ENCODE results near the gene ZNF23. TPM values are rescaled to one million over a fixed set of nuclear protein-coding genes. Genes with fewer than 3 reads are reported as not detected.
"Not testable (repeated sequence)": the region's sequence is repeated elsewhere in the genome, so short reads cannot be mapped to it uniquely, and the experiment has no call there.

Gene ZNF23
- total RNA-seq (10 to 100 TPM in 1 of 9 donors, 1 to 10 TPM in 8; 1.7 to 10.4 (median 7.0) TPM), polyA plus RNA-seq (10 to 100 TPM; 11.0 to 34.2 (median 16.6) TPM)
- long read RNA-seq, donor 1, full-length matches to known transcripts, result 4 of 4 reads
- long read RNA-seq, donor 1, partial matches to known transcripts, result 0 of 4 reads
- long read RNA-seq, donor 1, other reads (novel, unspliced or antisense), result 0 of 4 reads
- long read RNA-seq, donor 2, full-length matches to known transcripts, result 4 of 4 reads
- long read RNA-seq, donor 2, partial matches to known transcripts, result 0 of 4 reads
- long read RNA-seq, donor 2, other reads (novel, unspliced or antisense), result 0 of 4 reads
- long read RNA-seq, donor 3, full-length matches to known transcripts, result 2 of 2 reads
- long read RNA-seq, donor 3, partial matches to known transcripts, result 0 of 2 reads
- long read RNA-seq, donor 3, other reads (novel, unspliced or antisense), result 0 of 2 reads
- long read RNA-seq, donor 4, full-length matches to known transcripts, result 1 of 1 reads
- long read RNA-seq, donor 4, partial matches to known transcripts, result 0 of 1 reads
- long read RNA-seq, donor 4, other reads (novel, unspliced or antisense), result 0 of 1 reads
- long read RNA-seq, donor 5, partial matches to known transcripts, result 0 of 7 reads
- long read RNA-seq, donor 5, other reads (novel, unspliced or antisense), result 7 of 7 reads
- long read RNA-seq, donor 6, partial matches to known transcripts, result 0 of 1 reads
- long read RNA-seq, donor 6, other reads (novel, unspliced or antisense), result 1 of 1 reads
- long read RNA-seq, donor 7, full-length matches to known transcripts, result 3 of 3 reads
- long read RNA-seq, donor 7, partial matches to known transcripts, result 0 of 3 reads
- long read RNA-seq, donor 7, other reads (novel, unspliced or antisense), result 0 of 3 reads
- long read RNA-seq, donor 8, full-length matches to known transcripts, result 4 of 4 reads
- long read RNA-seq, donor 8, partial matches to known transcripts, result 0 of 4 reads
- long read RNA-seq, donor 8, other reads (novel, unspliced or antisense), result 0 of 4 reads
- long read RNA-seq, donor 9, full-length matches to known transcripts, result 4 of 4 reads
- long read RNA-seq, donor 9, partial matches to known transcripts, result 0 of 4 reads
- long read RNA-seq, donor 9, other reads (novel, unspliced or antisense), result 0 of 4 reads
- long read RNA-seq, donor 10, full-length matches to known transcripts, result 4 of 4 reads
- long read RNA-seq, donor 10, partial matches to known transcripts, result 0 of 4 reads
- long read RNA-seq, donor 10, other reads (novel, unspliced or antisense), result 0 of 4 reads

DNA sequence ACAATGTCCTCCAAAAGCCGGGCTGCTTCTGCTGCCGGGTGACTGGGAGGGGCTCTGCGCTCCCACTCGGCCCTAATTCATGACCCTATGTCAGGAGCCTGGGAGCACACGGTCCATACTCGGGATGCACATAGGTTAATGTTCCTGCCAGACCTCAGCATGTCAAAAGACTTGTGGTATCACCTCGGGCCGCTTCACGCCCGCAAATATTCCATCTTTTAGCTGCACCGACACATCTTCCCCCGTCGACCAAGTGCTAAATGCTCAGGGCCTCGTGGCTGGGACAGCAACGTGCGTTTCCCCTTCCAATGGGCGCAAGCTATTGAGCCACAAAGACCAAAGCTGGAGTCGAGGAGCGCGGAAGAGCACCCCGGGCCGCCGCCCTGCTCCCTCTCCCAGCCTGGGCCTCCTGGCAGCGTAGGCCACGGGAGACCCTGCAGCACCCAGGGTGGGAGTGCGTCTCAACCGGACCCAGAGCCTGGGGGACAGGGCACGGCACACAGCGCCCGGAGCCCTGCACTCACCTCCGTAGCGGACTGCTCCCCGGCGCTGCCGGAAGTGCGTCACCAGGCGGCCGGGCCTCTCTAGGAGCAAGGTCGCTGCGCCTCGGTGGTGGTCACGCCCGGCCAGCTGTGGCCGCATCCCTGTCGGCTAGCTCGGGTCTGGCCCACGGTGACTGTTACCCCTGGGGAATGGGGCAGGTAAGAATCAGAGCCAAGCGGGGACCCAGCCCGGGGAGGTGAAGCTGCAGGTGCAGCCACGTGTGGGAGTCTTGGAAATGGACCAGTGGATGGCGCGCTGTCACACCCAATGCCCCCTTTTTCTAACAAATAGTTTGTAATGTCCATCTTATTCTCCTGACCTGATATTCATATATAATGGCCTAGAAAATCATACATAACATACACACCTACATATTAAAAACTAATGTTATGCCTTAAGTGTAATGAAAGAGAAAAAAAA, at the start of gene ZNF23:
TSS of gene ZNF23 (minus strand) at position 562 of the 963 bp plus-strand sequence. CDS start 5,451 bp downstream, outside the sequence.
- Histone ChIP-seq H3K4me1 (replicated peaks in 1 of 2) (peaks cover 0 to 16% of the 10 kb centered on the region in 2 donors), H3K36me3 (replicated peaks in 1 of 2) (no peaks in the 10 kb centered on the region), H3K27ac (peak within 1 kb of the TSS in 4 of 5 donors; percentile 69 to 93 (median 80)), H3K27me3 (no peaks in the 10 kb centered on the region), H3K4me3 (peak within 1 kb of the TSS; percentile 69 to 95 (median 75)), H3K9me3 (replicated peaks in 1 of 3) (no peaks in the 10 kb centered on the region)
- intact Hi-C loops (cut with DNase I), result no loop called here
- TF ChIP-seq POLR2A (IDR thresholded peaks at IDR 0.05), result peak; percentile 67 to 70
- TF ChIP-seq, protein P1, sequence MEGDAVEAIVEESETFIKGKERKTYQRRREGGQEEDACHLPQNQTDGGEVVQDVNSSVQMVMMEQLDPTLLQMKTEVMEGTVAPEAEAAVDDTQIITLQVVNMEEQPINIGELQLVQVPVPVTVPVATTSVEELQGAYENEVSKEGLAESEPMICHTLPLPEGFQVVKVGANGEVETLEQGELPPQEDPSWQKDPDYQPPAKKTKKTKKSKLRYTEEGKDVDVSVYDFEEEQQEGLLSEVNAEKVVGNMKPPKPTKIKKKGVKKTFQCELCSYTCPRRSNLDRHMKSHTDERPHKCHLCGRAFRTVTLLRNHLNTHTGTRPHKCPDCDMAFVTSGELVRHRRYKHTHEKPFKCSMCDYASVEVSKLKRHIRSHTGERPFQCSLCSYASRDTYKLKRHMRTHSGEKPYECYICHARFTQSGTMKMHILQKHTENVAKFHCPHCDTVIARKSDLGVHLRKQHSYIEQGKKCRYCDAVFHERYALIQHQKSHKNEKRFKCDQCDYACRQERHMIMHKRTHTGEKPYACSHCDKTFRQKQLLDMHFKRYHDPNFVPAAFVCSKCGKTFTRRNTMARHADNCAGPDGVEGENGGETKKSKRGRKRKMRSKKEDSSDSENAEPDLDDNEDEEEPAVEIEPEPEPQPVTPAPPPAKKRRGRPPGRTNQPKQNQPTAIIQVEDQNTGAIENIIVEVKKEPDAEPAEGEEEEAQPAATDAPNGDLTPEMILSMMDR (IDR thresholded peaks at IDR 0.05), result no peak
- DNase-seq, result peak; percentile 82 to 93 (median 89)
- 0 to 1% (median 1%) methylated on average over 16 to 52 of the region's 52 CpGs for WGBS, 4 donors

DNA sequence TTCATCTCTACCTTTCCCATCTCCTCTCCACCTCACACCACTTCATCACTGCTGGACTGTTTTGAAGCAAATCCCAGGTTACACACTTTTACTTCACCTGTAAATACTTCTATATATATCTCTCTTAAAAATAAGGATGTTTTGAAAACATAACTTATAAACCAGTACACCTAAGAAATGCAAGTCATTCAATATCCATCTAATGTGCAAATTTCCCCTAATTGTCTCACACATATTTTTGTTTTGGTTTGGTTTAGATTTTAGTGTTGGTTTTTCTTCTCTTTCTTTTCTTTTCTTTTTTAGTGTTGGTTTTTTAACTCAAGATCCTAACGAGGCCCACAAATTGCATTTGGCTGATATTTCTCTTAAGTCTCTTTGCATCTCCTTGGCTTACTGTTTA, 45.0 kb upstream of the ZNF23 start:
- no peaks in the 10 kb centered on the region for H3K9me3 ChIP-seq (replicated peaks in 1 of 3)
- WGBS, 4 donors, result 52 to 78% (median 64%) methylated on average over 1 of the region's 1 CpG
- no peaks in the 10 kb centered on the region for H3K4me1 ChIP-seq (replicated peaks in 1 of 2)
- TF ChIP-seq, protein P1 (IDR thresholded peaks at IDR 0.05), result no peak
- no peak for TF ChIP-seq POLR2A (IDR thresholded peaks at IDR 0.05)
- DNase-seq, result no peak
- H3K27me3 ChIP-seq, result no peaks in the 10 kb centered on the region
- intact Hi-C loops (cut with DNase I), result no loop called here
- no peaks in the 10 kb centered on the region for H3K36me3 ChIP-seq (replicated peaks in 1 of 2)
- H3K4me3 ChIP-seq, result no peak overlapping the region
- H3K27ac ChIP-seq, result no peak overlapping the region

DNA sequence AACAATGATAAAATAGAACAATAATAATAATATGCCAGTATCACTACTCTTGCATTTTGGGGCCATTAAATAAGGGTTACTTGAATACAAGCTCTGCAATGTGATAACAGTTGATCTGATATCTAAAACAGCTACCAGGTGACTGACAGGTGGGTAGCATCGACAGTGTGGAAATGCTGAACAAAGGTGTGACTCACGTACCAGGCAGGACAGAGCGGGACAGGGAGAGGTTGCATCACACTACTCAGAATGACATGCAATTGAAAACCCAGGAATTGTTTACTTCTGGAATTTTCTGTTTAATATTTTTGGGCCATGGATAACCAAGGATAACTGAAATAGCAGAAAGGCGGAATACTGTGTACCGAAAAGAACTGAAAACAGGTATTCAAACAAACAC, 42.9 kb upstream of the ZNF23 start:
- WGBS, 4 donors, result 87 to 94% (median 89%) methylated on average over 5 of the region's 5 CpGs
- intact Hi-C loops (cut with DNase I), result loop anchor here (5.0 kb wide), 1 partner anchor 93 kb away; no protein-coding TSS in a partner anchor

DNA sequence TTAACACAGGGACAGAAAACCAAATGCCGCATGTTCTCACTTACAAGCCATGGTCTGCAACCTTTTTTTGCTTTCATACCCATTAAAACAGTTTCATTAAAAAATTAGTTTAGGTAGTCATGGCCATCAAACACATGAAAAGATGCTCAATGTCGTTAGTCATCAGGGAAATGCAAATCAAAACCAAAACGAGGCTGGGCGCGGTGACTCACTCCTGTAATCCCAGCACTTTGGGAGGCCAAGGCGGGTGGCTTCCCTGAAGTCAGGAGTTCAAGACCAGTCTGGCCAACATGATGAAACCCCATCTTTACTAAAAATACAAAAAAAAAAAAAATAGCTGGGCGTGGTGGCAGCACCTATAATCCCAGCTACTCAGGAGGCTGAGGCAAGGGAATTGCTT, 42.0 kb upstream of the ZNF23 start:
- DNase-seq; H3K4me3 ChIP-seq; H3K4me1 ChIP-seq (replicated peaks in 1 of 2); H3K9me3 ChIP-seq (replicated peaks in 1 of 3); H3K27me3 ChIP-seq; H3K36me3 ChIP-seq (replicated peaks in 1 of 2); H3K27ac ChIP-seq: not testable (repeated sequence)
- intact Hi-C loops (cut with DNase I), result loop anchor here (5.0 kb wide), 1 partner anchor 92 kb away; no protein-coding TSS in a partner anchor
- 75 to 80% (median 76%) methylated on average over 7 of the region's 7 CpGs for WGBS, 4 donors

More for the DNA sequence above, 42.9 kb upstream of the ZNF23 start:
- TF ChIP-seq, protein P1 (IDR thresholded peaks at IDR 0.05), result no peak
- TF ChIP-seq POLR2A (IDR thresholded peaks at IDR 0.05), result no peak
- DNase-seq, result no peak
- Histone ChIP-seq H3K9me3 (replicated peaks in 1 of 3) (no peaks in the 10 kb centered on the region), H3K27me3 (no peaks in the 10 kb centered on the region), H3K4me1 (replicated peaks in 1 of 2) (no peaks in the 10 kb centered on the region), H3K27ac (no peak overlapping the region), H3K4me3 (no peak overlapping the region), H3K36me3 (replicated peaks in 1 of 2) (no peaks in the 10 kb centered on the region)

Measured in adrenal gland (tissue), 19 donors.